T-helper 9 cell (primary cell): ENCODE results near the gene RNF224.

Experiments used
- DNase-seq: peaks from one replicate; pipeline ENCODE4 v3.0.0-alpha.2; 2020

RNF224 gene

DNA sequence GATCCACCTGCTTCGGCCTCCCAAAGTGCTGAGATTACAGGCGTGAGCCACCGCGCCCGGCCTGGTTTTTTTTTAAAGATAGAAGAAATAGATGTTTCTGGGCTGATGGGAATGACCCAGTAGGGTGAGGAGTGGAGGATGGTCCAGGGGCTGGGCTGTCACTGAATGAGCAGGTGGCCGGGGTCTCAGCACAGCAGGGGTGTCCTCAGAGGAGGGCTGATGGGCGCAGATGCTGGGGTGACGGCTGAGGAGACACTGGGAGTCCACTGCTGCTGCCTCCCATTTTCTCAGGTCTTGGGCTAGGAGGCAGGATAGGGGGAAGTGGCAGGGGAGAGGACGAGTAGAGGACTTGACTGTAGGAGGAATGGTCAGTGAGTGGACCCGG, 47.9 kb downstream of the RNF224 start:
- DNase-seq, result no peak

DNA sequence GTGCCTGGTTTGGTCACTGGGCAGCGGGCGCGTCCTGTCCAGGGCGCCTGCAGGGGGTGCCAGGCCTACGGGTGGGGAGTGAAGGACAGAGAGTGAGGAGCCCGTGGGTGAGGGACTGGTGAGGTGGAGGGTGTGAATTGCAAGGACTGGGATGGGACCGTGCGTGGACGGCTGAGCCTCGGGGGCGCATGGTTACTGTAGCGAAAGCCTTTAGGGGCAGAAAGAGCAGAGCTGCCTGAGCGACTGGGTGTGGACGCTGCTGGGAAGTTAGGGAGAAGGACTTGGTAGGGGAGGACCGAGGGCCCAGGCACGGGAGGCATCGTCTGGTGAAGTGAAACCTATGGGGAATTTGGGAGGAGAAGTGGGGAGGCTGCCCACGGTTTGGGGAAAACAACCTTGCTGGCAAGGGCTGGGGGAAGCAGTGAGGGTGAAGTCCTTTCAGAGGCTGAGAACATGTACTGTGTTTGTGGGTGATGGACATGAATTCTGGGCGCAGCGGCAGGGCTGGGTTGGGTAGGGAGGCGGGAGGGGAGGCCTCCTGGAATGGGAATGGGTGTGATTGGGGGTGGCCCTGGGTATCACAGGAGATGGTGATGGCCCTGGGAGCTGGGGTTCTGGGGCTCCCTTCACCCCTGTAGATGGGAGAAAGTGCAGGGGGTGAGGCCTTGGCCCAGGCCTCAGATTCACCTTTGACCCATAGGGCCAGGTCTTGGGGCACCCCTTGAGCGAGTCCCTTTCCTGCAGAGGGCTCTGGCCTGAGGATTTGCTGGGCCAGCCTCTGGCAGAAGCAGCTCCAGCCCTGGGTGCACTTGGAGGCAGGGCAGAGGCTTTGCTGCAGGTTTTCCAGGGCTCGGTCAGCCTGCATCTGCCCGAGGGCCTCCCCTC, 48.5 kb downstream of the RNF224 start:
- DNase-seq, result no peak

DNA sequence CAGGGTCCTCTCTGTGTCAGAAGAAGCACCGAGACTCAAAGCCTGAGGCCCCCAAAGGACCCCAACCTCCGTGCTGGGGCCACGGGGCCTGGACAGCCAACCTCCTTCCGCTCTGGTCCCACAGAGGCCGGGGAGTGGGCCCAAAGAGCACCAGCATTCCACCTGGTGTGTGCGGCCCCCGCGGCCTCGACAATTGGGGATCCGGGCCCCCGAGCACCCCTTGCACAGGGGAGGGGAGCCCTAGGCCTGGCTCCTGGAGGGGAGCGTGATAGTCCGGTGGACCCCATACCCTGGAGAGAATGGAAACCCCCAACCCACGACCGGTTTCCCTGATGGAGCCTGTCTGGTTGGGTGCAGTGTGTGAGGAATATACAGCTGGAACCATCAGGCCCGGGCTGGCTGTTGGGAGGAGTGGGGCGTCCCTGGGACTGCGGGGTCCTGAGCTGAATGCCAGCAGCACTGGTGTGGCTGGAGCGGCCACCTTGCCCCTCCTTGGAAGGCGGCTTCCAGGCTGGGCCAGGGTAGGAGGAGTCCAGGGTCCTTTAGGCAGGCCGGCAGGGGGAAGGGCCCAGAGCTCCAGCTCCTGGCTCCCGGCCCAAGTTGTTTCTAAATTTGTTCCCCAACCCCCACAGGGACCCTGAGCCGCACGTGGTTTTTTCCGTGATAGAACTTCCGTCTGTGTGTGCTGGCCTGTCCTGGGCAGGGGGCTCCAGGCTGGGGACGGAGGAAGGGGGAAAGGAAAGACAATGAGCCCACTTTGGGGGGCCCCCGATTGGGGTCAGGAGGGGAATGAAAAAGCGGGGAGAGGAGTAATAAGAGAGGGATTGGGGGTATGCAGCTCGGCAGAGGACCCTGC, 49.4 kb downstream of the RNF224 start:
- no peak for DNase-seq

DNA sequence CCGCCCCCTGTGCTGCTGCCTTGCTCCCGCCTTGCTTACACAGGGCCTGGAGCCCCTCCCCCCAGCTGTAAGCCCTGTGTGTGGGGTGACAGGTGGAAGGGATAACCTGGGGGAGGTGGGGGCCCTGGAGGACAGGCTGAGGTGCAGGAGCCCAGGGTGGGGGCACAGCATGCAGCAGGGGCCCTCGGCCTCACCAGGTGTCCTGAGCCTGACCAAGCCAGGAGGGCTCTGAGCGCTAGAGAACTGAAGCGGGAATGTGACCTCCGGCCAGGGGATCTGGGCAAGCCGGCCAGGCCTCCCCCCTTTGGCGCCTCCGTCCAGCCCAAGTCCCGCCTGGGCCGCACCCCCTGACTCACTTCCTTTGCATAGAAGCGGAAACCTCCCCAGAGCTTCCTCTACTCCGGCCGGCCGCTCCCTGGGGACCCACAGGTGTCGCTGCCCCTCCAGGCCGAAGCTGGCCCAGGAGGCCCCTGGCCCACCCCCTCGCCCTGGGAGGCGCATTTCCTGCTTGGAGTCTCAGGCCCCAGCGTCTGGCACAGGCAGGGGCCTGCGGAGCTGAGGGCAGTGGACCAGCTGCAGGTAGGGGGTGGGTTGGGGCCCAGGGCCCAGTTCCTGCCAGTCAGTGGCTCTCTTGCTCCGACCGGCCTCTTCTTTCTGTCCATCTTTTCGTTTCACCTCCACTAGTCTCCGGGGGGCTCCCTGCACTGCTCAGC, 50.2 kb downstream of the RNF224 start, which contains the start of gene TOR4A:
TOR4A (plus strand) TSS at position 398 of the 713 bp plus-strand sequence. CDS start 964 bp downstream, outside the sequence.
- DNase-seq, result no peak

DNA sequence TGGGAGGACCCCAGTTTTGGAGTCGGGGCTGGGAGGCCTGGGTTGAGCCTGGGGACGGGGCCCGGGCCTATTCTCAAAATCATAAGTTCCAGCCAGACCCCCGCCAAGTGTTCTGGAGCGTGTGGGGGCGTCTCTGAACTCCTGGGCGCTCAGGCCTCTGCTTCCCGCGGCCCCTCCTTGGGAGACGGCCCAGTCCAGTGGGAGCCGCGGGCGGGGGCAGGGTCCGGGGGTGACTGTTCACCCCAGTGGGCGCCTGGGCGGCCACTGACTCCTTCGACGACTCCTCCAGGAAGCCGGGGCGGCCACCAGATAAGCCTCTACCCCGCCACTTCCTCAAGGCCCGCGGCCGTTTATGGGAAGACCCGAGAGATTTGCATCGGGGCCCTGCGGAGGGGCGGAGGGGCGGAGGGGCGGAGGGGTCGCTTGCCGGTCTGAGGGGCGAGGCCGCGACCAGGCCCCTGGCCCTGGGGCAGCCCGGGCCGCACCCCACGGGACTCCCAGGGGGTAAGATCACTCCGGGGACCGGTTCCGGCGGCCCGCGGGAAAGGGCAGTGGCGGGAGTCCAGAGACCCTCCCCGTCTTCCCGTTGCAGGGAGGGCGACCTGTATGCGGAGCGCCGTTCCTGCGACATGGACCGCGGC, 50.9 kb downstream of the RNF224 start:
- DNase-seq, result no peak
